Central memory CD4-positive, alpha-beta T cell (primary cell): ENCODE measurements around the gene RNGTT.
"Not testable (repeated sequence)": the region's sequence is repeated elsewhere in the genome, so short reads cannot be mapped to it uniquely, and the experiment has no call there.

ENCODE experiments used
- DNase-seq: peaks from one replicate; pipeline ENCODE4 v3.0.0; 2022
- total RNA-seq, 3 experiments: gene quantifications; one replicate each; lab custom pipeline; 2026; lab: John Stamatoyannopoulos, UW

RNGTT gene
- 55.7 to 89.0 (median 56.3) reads per million in 3 experiments for total RNA-seq

DNA sequence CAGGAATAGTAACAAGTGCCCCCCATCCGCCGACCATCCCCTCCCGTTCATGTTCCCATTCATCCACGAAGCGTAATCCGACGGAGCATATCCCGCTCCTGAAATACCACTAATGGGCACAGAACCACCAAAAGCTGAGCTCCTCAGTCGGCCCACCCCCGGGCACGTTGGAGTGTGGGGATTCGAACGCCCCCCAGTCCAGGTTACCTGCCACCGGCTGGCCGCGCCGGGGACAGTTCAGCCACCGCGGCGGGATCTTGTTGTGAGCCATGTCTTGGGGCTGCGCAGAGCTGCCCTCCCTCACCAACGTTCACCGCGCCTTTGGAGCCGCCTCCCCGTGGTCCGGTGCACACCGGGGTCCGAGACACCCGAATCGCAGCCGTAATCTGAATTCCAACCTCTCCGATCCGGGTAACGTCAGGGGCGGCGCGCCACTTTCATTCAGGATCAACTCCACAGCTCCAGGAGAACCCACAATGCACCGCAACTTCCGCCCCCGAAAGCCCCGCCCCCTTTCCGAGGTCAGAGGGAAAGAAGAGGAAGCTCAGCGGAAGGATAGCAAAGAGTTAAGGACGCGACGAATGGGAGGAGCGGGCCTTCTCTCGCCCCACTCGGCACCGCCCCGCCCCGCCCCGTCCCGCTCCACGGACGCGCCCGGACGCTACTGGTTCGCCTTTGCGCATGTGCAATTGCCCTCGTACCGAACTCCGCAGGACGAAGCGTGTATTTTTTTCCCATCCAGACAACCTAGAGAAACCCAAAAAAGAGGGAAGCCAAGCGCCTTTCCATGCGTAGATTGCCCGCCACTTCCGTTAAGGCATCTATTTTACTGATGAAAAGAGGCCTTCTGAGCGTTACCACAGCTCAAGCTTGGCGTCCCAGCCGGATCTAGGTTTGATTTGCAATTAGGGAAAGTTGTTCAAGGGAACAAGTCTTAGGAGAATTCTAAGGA lies at the start of gene RNGTT:
Gene RNGTT, minus strand, starts transcription at position 480 of the 952 bp plus-strand sequence. Its CDS starts 209 bp downstream, at position 271.
- DNase-seq: peak; percentile 95

DNA sequence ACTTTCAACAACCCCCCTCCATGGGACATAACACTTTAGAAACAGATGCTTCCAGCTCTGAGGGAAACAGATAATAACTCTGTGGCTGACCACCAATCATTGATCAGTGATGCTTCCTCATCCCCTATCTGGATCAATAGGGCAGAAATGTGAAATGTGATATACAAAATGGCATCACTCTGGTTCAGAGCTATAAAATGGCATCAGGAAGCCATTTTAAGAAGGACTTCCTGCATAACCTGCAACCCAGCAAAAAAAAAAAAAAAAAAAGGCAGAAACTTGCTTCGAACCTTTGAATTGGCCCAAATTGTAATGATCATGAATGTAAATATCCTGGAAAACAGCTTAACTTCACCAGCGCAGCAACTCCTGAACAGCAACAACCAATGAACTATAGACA lies 48.0 kb upstream of the RNGTT start:
- DNase-seq: no peak

GRCh38 chr6:89010825-89011224 lies 47.4 kb upstream of the RNGTT start:
- no peak for DNase-seq

DNA sequence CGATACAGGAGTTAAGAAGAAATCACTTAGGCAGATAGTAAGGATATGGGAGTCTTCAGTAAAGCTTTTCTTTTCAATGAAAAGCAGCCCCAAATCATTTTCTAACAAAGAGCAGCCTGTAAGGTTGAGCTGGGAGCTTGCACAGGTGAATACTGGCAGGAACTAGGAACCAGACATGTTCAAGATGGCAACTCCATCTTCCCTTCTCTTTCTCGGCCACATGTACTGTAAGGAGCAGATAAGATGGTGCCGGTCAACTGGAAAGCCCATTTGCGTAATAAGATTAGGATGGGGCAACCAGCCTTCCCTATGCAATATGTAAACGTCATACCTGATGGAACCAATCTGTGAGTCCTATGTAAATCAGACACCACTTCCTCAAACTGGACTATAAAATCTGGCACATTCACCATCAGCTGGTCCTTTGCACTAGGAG lies 46.2 kb upstream of the RNGTT start:
- no peak for DNase-seq

- no peak for DNase-seq
Observed at GRCh38 chr6:89008815-89009374, 45.5 kb upstream of the RNGTT start.

GRCh38 chr6:89008001-89008814 lies 44.8 kb upstream of the RNGTT start:
- DNase-seq: no peak

GRCh38 chr6:89007209-89008000 lies 44.0 kb upstream of the RNGTT start:
- DNase-seq: no peak

GRCh38 chr6:89002523-89002922 lies 39.1 kb upstream of the RNGTT start:
- DNase-seq: no peak

DNA sequence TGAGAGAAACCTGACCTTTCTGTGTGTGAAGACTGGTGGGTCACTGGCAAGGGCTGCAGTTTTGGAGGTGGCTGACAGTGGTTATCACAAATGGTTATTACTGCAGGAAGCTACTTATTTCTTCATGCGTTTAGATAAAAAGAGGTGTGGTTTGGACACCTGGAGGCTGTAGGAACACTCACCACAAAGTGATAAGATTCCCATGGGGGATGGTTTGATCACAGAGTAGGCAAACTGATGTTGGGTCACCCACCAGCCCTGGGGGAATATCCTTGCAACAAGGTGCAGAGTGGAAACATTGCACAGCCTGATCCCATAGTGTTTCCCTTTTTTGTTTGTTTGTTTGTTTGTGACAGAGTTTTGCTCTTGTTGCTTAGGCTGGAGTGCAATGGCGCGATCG lies 33.9 kb upstream of the RNGTT start:
- no peak for DNase-seq

GRCh38 chr6:88992741-88993552 lies 29.5 kb upstream of the RNGTT start:
- DNase-seq: no peak

- no peak for DNase-seq
Observed at GRCh38 chr6:88989215-88989614, 25.8 kb upstream of the RNGTT start.

DNA sequence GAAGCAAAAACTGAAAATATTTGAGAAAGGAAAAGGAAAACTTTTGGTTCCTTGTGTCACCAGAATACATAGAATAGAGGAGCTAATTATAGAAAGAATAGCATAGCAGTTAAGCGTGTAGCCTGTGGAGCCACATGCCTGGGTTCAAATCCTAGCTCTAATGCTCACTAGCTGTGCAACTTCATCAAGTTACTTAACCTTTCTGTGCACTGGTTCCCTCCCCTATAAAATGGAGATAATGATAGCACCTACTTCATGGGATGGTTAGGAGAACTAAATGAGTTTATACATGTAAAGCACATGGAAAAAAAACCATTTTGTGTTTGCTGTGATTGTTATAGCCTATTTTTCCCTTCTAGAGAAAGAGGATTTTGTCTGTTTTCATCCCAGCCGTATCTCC lies 24.5 kb upstream of the RNGTT start:
- DNase-seq: no peak

DNA sequence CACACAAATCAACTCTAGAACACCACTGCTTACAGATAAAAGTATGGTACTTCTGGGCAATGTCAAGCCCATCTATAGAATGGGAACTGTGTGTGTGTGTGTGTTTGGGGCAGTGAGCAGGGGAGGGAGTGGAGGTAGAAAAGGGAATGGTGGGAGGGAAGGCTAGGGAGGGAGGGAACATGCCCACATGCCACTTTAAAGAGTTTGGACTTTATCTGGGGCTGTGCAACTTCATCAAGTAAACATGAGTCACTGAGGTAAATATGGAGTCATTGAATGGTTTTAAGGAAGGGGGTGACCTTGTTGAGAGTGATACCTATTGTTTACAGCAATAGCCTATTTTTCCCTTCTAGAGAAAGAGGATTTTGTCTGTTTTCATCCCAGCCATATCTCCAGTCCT lies 22.5 kb upstream of the RNGTT start:
- DNase-seq: no peak

- DNase-seq: no peak
Observed at GRCh38 chr6:88984606-88985005, 21.2 kb upstream of the RNGTT start.

DNA sequence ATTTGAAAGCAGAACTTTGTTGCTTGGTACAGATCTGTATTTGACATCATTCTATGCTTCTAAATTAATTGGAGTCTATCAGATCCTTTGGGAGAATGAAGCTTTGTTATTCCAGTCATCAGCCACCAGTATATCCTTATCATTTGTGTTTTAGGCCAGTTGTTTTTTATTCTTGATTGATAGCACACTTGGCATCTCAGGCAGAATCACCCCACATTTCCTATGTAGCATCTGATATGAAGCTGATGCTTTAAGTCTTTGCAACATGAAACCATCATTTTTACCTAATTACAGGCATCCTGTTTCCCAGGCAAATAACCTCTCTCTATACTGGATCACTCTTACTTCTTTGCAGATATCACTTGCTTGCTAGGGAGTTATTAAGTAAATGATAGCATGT lies 20.7 kb upstream of the RNGTT start:
- DNase-seq: no peak

DNA sequence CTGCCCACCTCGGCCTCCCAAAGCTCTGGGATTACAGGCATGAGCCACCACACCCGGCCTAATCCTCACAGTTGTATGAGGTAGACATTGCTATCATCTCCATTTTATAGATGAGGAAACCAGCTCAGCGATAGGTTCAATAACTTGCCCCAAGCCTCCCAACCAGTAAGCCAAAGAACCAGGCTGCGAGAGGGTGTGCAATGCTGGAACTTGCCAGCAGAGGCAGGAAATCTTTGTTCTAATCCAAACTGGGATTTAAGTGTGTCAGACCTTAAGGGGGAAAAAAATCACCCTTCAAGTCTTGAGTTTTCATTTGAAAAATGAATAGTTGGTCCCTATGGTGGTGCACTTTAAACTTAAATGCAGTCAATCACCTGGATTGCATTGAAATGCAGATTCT lies 20.1 kb upstream of the RNGTT start:
- no peak for DNase-seq

DNA sequence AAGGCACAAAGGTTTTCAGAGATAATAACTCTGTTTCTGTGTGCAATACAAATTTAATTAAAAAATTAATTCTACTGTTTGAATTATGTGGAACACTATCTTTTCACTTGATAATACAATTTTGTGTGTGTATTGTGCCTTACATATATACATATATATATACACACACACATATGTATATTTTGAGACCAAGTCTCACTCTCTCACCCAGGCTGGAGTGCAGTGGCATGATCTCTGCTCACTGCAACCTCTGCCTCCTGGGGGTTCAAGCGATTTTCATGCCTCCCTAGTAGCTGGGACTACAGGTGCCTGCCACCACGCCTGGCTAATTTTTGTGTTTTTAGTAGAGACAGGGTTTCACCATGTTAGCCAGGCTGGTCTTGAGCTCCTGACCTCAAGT lies 19.7 kb upstream of the RNGTT start:
- DNase-seq: not testable (repeated sequence)

GRCh38 chr6:88982720-88983119 lies 19.3 kb upstream of the RNGTT start:
- DNase-seq: peak; percentile 56

- no peak for DNase-seq
Observed at GRCh38 chr6:88975369-88975768, 12.0 kb upstream of the RNGTT start.

DNA sequence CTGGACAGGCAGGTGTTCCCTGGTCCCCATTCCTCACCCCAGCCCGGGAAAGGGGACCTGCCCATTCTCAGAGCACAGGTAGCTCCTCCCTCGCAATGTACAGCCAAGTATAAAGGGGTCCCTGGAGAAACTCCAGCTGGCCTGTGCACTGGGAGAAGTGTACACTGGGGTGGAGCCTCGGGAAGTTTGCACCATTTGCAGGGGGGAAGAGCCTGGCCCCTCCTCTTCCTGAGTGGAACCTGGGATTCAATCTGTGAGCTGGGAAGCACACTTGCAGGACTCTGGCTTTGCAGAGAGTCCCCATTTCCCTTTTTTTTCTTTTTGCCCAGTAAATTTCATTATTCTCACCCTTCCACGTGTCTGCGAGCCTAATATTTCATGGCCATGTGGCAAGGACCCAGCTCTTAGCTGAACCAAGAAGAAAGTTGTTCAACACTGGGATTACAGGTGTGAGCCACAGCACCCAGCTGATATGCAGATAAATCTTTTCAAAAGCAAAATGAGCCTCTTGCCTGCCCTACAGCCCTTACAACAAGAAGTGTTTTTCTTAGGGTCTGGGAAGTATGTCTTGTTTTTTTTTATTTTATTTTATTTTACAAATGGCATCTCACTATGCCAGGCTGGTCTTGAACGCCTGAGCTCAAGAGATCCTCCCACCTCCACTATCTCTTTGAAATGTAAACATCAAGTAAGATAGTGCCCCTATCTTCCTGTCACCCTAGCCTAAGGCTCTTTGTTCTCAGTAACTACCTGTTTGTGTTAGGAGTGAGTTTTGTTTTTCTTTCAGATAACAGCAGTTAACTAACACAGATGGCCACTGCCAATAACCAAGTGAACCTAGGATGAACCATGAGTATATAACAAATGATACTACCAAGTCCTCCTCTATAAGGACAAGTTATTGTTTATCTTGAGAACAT lies 9.3 kb upstream of the RNGTT start:
- DNase-seq: no peak
